Astrocyte of the cerebellum (primary cell): Measurements from ENCODE around the gene CHPT1.
"Not testable (repeated sequence)": the region's sequence is repeated elsewhere in the genome, so short reads cannot be mapped to it uniquely, and the experiment has no call there.

Experiments used
- DNase-seq: peaks from one replicate; pipeline ENCODE4 v3.0.0-alpha.2; 2011; ENCODE audit warnings: low read depth
- H3K4me3 ChIP-seq: 2 replicates; pipeline ENCODE4 v1.5.1; 2011; ENCODE audit warnings: mild to moderate bottlenecking, low read depth, low read length, moderate library complexity
- in situ Hi-C: cut with HindIII; loops from 2 replicates; pipeline ENCODE4 v1.10.0; 2017; ENCODE audit warnings: low sequenced_read_pairs
- TF ChIP-seq, protein P1 (sequence below): IDR thresholded peaks from 2 replicates; pipeline ENCODE4 v1.5.1; 2012; ENCODE audit warnings: low read length, low read depth, moderate library complexity, mild to moderate bottlenecking; ENCODE audit errors: missing control alignments

Gene CHPT1

DNA sequence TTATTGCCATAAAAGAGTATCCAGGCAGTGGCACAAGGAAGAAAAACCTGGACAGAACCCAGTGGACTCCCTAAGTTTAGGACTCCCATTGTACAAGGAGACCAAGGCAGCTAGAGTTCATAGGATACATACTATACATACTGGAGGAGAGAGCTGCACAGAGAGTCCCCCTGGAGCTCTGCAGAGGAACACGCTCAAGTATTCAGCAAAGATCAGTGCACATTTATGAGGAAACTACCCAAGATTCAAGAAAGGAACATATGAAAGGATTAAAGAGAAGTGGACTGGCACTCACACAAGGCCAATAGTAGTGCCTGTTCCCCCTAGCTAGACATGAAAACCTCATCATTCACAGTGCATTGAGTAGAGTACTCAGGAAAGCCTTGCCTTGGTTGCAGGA lies 43.0 kb upstream of the CHPT1 start:
- H3K4me3 ChIP-seq = no peak overlapping the region
- TF ChIP-seq, protein P1, sequence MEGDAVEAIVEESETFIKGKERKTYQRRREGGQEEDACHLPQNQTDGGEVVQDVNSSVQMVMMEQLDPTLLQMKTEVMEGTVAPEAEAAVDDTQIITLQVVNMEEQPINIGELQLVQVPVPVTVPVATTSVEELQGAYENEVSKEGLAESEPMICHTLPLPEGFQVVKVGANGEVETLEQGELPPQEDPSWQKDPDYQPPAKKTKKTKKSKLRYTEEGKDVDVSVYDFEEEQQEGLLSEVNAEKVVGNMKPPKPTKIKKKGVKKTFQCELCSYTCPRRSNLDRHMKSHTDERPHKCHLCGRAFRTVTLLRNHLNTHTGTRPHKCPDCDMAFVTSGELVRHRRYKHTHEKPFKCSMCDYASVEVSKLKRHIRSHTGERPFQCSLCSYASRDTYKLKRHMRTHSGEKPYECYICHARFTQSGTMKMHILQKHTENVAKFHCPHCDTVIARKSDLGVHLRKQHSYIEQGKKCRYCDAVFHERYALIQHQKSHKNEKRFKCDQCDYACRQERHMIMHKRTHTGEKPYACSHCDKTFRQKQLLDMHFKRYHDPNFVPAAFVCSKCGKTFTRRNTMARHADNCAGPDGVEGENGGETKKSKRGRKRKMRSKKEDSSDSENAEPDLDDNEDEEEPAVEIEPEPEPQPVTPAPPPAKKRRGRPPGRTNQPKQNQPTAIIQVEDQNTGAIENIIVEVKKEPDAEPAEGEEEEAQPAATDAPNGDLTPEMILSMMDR = no peak
- in situ Hi-C loops = no loop called here
- no peak for DNase-seq

DNA sequence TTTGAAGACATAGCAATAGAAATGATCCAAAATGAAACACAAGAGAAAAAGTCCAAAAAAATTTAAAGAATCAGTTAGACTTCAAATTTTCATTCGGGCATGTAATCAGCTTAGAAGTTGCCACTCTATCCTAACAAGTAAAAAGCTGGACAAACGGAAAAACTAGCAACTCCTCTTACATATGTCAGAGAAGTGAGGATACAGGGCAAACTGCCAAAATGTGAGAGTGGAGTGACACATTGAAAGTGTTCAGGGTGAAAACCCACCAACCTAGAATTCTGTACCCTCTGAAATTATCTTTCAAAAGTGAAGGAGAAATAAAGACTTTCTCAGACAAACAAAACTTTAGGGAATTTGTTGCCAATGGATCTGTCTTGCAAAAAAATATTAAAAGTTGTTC lies 42.0 kb upstream of the CHPT1 start:
- in situ Hi-C loops = no loop called here
- TF ChIP-seq, protein P1 = no peak
- H3K4me3 ChIP-seq = no peak overlapping the region
- DNase-seq = no peak

DNA sequence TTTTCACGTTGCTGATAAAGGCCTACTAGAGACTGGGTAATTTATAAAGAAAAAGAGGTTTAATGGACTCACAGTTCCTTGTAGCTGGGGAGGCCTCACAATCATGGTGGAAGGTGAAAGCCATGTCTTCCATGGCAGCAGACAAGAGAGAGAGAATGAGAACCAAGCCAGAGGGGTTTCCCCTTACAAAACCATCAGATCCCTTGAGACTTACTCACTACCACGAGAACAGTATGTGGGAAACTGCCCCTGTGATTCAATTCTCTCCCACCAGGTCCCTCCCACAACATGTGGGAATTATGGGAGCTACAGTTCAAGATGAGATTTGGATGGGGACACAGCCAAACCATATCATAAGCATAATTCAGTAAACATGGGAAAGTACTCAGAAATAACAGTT lies 36.8 kb upstream of the CHPT1 start:
- DNase-seq, H3K4me3 ChIP-seq, in situ Hi-C loops: not testable (repeated sequence)

DNA sequence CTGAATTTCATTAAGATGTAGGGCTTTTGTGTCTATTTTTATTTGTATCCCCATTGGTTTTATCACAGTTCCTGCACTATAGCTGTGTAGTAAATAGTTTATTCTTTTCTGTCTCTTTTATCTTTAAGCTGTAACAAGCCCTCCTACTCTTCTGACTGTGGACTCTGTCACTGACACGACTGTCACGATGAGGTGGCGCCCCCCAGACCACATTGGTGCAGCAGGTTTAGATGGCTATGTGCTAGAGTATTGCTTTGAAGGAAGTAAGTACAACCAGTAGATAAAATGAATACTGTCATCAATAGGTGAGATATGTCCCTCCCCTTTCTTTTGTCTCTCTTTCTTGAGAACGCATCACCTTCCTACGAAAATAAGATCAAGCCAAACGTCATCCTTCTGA lies 34.1 kb upstream of the CHPT1 start:
- TF ChIP-seq, protein P1 = no peak
- in situ Hi-C loops = no loop called here
- DNase-seq = no peak
- no peak overlapping the region for H3K4me3 ChIP-seq

DNA sequence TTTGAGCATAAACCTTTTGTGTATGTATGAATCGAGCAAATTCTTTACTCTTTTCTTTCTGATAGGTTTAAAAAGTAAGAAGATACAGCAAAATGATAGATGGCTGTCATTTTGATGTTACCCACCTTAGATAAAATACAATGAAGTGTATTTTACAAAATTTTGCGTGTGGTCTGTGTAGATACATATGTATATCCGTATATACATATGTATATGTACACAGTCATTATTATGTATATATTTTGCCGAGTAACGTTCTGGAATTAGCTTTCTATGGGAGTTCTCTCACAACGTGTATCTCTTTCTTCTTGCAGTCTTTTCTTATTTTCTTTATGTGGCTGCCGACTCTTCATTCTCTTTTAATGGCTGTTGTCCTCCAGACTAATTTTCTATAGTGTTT lies 32.4 kb upstream of the CHPT1 start:
- in situ Hi-C loops = no loop called here
- H3K4me3 ChIP-seq = no peak overlapping the region
- TF ChIP-seq, protein P1 = no peak
- DNase-seq = no peak

DNA sequence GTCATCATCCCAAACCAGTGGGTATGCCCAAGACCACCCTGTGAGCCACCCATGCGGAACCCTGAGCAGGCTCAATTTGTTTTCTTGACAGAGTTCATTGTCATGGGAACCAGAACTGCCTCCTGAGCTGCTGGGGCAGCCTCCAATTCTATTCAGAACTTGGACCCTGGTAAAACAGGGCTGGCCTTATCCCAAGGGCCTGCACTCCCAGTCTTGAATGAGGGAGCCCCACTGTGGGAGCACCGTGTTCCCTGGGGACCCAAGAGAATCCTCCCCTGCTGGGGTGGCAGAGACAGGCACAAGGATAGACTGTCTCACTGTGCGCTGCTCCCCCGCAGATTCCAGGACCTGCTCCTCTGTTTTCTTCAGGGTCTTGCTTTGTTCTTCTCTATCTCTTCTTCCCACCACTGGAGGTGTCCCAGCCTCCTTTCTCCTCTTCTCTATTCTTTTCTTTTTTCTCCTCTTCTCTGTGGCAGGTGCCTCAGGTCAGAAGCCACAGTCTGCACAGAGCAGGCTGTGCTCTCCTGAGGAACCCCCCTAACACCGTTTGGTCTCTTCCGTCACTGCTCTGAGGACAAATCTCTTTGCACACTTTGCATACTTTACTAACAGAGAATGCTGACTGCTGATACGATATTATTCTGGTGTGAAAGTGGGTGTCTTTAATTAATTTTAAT lies 31.2 kb upstream of the CHPT1 start:
- H3K4me3 ChIP-seq = no peak overlapping the region
- in situ Hi-C loops = no loop called here
- TF ChIP-seq, protein P1 = no peak
- no peak for DNase-seq

DNA sequence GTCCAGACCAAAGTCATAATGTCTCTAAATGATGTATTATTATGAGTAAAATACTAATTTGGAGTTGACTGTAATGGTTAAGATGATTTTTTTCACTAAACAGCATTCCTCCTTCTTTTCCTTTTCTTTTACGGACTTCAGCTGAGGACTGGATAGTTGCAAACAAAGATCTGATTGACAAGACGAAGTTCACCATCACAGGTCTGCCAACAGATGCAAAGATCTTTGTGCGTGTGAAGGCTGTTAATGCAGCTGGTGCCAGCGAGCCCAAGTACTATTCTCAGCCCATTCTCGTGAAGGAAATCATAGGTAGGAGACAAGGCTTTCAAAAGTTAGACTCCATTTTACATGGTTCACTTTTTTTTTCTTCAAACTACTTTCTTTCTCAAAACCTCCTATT lies 29.8 kb upstream of the CHPT1 start:
- TF ChIP-seq, protein P1 = no peak
- DNase-seq = no peak
- no peak overlapping the region for H3K4me3 ChIP-seq
- in situ Hi-C loops = no loop called here
